GM23338 (cell line): ENCODE data around the gene NCK2.

Experiments used
- CREB1 ChIP-seq: fragments of 250-450 bp; sonication (Bioruptor Pico); IDR thresholded peaks from 2 replicates; pipeline ENCODE4 v1.5.0; 2020; ENCODE audit warnings: low read depth, mild to moderate bottlenecking, moderate library complexity
- EZH2 ChIP-seq: fragments of 200-600 bp; sonication (generic); IDR thresholded peaks from one replicate; pipeline ENCODE4 v1.8.0; 2017; ENCODE audit warnings: antibody characterized with exemption, mild to moderate bottlenecking, low read depth; ENCODE audit not compliant: unreplicated experiment
- EZH2phosphoT487 ChIP-seq: fragments of 200-600 bp; sonication (generic); IDR thresholded peaks from one replicate; pipeline ENCODE4 v1.8.1; 2018; ENCODE audit warnings: antibody characterized with exemption; ENCODE audit not compliant: unreplicated experiment
- JUNB ChIP-seq: IDR thresholded peaks from one replicate; pipeline ENCODE4 v1.6.1; 2016; ENCODE audit warnings: antibody characterized with exemption; ENCODE audit not compliant: unreplicated experiment
- NANOG ChIP-seq: IDR thresholded peaks from 2 replicates; pipeline ENCODE4 v1.6.1; 2016; ENCODE audit warnings: antibody characterized with exemption, borderline replicate concordance
- POLR2AphosphoS5 ChIP-seq: IDR thresholded peaks from 2 replicates; pipeline ENCODE4 v1.6.1; 2016; ENCODE audit warnings: antibody characterized with exemption, low read depth
- STAT1 ChIP-seq: IDR thresholded peaks from one replicate; pipeline ENCODE4 v1.6.1; 2016; ENCODE audit warnings: antibody characterized with exemption; ENCODE audit not compliant: unreplicated experiment
- ZNF114 ChIP-seq: fragments of 250-450 bp; sonication (Bioruptor Pico); IDR thresholded peaks from 2 replicates; pipeline ENCODE4 v1.5.0; 2020; ENCODE audit warnings: mild to moderate bottlenecking, moderate library complexity
- ZNF331 ChIP-seq: fragments of 250-450 bp; sonication (Bioruptor Pico); IDR thresholded peaks from 2 replicates; pipeline ENCODE4 v1.5.0; 2020; ENCODE audit warnings: low read depth, mild to moderate bottlenecking, moderate library complexity
- TF ChIP-seq, protein P1 (sequence below), 2 experiments: fragments of 200-600 bp in 1 of 2; sonication (generic) in 1 of 2; conservative IDR thresholded peaks; 2 replicates each; pipeline versions ENCODE4 v1.5.1 to v1.6.1; 2016 to 2017; ENCODE audit warnings: antibody characterized with exemption in 2 of 2, low read depth in 2 of 2, mild to moderate bottlenecking in 2 of 2, moderate library complexity in 1 of 2
- TF ChIP-seq, protein P2 (sequence below): IDR thresholded peaks from 2 replicates; pipeline ENCODE4 v1.6.1; 2016; ENCODE audit warnings: antibody characterized with exemption
- TF ChIP-seq, protein P3 (sequence below): IDR thresholded peaks from one replicate; pipeline ENCODE4 v1.6.1; 2018; ENCODE audit warnings: antibody characterized with exemption; ENCODE audit not compliant: unreplicated experiment
- TF ChIP-seq, protein P4 (sequence below): fragments of 250-450 bp; sonication (Bioruptor Pico); IDR thresholded peaks from 2 replicates; pipeline ENCODE4 v1.5.0; 2020; ENCODE audit warnings: mild to moderate bottlenecking, moderate library complexity

DNA sequence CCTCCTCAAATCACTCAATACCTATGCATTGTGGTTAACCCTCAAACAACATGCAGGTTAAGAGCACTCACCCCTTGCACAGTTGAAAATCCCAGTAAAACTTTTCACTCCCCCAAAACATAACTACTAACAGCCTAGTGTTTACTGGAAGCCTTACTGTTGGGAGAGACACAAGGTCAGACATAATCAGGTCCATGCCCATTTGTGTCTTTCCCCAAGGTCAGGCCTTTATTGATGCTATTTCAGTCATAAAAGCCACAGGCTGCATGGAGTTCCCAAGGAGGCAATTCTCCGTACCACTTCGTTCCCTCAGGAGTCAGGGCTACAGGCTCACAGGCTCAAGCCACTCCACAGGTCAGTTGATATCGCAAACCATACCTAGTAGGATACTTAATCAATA is 180.2 kb downstream of the NCK2 start:
- TF ChIP-seq EZH2 (no peak), POLR2AphosphoS5 (no peak), CREB1 (CRISPR knock-in tag) (no peak), STAT1 (no peak), EZH2phosphoT487 (no peak), JUNB (no peak), ZNF114 (no peak), ZNF331 (CRISPR knock-in tag) (no peak), NANOG (no peak)
- TF ChIP-seq, protein P1, sequence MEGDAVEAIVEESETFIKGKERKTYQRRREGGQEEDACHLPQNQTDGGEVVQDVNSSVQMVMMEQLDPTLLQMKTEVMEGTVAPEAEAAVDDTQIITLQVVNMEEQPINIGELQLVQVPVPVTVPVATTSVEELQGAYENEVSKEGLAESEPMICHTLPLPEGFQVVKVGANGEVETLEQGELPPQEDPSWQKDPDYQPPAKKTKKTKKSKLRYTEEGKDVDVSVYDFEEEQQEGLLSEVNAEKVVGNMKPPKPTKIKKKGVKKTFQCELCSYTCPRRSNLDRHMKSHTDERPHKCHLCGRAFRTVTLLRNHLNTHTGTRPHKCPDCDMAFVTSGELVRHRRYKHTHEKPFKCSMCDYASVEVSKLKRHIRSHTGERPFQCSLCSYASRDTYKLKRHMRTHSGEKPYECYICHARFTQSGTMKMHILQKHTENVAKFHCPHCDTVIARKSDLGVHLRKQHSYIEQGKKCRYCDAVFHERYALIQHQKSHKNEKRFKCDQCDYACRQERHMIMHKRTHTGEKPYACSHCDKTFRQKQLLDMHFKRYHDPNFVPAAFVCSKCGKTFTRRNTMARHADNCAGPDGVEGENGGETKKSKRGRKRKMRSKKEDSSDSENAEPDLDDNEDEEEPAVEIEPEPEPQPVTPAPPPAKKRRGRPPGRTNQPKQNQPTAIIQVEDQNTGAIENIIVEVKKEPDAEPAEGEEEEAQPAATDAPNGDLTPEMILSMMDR (conservative IDR thresholded peaks at IDR 0.05; ENCODE audit: low read depth in 2 of 2): no peak
- TF ChIP-seq, protein P2, sequence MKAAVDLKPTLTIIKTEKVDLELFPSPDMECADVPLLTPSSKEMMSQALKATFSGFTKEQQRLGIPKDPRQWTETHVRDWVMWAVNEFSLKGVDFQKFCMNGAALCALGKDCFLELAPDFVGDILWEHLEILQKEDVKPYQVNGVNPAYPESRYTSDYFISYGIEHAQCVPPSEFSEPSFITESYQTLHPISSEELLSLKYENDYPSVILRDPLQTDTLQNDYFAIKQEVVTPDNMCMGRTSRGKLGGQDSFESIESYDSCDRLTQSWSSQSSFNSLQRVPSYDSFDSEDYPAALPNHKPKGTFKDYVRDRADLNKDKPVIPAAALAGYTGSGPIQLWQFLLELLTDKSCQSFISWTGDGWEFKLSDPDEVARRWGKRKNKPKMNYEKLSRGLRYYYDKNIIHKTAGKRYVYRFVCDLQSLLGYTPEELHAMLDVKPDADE: no peak
- TF ChIP-seq, protein P3, sequence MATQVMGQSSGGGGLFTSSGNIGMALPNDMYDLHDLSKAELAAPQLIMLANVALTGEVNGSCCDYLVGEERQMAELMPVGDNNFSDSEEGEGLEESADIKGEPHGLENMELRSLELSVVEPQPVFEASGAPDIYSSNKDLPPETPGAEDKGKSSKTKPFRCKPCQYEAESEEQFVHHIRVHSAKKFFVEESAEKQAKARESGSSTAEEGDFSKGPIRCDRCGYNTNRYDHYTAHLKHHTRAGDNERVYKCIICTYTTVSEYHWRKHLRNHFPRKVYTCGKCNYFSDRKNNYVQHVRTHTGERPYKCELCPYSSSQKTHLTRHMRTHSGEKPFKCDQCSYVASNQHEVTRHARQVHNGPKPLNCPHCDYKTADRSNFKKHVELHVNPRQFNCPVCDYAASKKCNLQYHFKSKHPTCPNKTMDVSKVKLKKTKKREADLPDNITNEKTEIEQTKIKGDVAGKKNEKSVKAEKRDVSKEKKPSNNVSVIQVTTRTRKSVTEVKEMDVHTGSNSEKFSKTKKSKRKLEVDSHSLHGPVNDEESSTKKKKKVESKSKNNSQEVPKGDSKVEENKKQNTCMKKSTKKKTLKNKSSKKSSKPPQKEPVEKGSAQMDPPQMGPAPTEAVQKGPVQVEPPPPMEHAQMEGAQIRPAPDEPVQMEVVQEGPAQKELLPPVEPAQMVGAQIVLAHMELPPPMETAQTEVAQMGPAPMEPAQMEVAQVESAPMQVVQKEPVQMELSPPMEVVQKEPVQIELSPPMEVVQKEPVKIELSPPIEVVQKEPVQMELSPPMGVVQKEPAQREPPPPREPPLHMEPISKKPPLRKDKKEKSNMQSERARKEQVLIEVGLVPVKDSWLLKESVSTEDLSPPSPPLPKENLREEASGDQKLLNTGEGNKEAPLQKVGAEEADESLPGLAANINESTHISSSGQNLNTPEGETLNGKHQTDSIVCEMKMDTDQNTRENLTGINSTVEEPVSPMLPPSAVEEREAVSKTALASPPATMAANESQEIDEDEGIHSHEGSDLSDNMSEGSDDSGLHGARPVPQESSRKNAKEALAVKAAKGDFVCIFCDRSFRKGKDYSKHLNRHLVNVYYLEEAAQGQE: no peak
- TF ChIP-seq, protein P4, sequence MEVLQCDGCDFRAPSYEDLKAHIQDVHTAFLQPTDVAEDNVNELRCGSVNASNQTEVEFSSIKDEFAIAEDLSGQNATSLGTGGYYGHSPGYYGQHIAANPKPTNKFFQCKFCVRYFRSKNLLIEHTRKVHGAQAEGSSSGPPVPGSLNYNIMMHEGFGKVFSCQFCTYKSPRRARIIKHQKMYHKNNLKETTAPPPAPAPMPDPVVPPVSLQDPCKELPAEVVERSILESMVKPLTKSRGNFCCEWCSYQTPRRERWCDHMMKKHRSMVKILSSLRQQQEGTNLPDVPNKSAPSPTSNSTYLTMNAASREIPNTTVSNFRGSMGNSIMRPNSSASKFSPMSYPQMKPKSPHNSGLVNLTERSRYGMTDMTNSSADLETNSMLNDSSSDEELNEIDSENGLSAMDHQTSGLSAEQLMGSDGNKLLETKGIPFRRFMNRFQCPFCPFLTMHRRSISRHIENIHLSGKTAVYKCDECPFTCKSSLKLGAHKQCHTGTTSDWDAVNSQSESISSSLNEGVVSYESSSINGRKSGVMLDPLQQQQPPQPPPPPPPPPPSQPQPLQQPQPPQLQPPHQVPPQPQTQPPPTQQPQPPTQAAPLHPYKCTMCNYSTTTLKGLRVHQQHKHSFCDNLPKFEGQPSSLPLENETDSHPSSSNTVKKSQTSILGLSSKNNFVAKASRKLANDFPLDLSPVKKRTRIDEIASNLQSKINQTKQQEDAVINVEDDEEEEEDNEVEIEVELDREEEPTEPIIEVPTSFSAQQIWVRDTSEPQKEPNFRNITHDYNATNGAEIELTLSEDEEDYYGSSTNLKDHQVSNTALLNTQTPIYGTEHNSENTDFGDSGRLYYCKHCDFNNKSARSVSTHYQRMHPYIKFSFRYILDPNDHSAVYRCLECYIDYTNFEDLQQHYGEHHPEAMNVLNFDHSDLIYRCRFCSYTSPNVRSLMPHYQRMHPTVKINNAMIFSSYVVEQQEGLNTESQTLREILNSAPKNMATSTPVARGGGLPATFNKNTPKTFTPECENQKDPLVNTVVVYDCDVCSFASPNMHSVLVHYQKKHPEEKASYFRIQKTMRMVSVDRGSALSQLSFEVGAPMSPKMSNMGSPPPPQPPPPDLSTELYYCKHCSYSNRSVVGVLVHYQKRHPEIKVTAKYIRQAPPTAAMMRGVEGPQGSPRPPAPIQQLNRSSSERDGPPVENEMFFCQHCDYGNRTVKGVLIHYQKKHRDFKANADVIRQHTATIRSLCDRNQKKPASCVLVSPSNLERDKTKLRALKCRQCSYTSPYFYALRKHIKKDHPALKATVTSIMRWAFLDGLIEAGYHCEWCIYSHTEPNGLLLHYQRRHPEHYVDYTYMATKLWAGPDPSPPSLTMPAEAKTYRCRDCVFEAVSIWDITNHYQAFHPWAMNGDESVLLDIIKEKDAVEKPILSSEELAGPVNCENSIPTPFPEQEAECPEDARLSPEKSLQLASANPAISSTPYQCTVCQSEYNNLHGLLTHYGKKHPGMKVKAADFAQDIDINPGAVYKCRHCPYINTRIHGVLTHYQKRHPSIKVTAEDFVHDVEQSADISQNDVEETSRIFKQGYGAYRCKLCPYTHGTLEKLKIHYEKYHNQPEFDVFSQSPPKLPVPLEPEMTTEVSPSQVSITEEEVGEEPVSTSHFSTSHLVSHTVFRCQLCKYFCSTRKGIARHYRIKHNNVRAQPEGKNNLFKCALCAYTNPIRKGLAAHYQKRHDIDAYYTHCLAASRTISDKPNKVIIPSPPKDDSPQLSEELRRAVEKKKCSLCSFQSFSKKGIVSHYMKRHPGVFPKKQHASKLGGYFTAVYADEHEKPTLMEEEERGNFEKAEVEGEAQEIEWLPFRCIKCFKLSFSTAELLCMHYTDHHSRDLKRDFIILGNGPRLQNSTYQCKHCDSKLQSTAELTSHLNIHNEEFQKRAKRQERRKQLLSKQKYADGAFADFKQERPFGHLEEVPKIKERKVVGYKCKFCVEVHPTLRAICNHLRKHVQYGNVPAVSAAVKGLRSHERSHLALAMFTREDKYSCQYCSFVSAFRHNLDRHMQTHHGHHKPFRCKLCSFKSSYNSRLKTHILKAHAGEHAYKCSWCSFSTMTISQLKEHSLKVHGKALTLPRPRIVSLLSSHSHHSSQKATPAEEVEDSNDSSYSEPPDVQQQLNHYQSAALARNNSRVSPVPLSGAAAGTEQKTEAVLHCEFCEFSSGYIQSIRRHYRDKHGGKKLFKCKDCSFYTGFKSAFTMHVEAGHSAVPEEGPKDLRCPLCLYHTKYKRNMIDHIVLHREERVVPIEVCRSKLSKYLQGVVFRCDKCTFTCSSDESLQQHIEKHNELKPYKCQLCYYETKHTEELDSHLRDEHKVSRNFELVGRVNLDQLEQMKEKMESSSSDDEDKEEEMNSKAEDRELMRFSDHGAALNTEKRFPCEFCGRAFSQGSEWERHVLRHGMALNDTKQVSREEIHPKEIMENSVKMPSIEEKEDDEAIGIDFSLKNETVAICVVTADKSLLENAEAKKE (CRISPR knock-in tag): no peak
